ENCODE results near the gene MED14. TPM values are rescaled to one million over a fixed set of nuclear protein-coding genes. Genes with fewer than 3 reads are reported as not detected.

Gene MED14
- total and polyA plus RNA-seq, 2 donors (not counting 1 experiment from before 2014, with no cell fraction given): 26.4 to 63.5 TPM

DNA sequence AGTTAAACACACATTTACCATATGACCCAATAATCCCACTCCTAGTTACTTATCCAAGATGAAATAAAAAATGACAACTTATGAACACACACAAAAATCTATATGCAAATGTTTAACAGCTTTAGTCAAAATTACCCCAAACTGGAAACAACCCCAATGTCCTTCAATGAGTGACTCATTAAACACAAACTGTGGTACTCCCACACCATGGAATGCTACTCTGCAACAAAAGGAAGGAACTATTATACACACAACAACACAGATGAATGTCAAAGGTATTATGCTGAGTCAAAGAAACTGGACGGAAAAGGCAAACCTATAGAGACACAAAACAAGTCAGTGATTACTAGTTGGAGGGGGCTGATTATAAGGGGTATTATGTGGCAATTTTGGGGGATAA lies 40.5 kb downstream of the MED14 start:
- Histone ChIP-seq H3K27ac (ENCODE audit: low read length in 2 of 2) (no peak overlapping the region), H3K4me2 (replicated peaks; ENCODE audit: low read depth, low read length, poor library complexity, severe bottlenecking) (no peak overlapping the region), H3K9ac (ENCODE audit: low read length) (no peak overlapping the region), H3K36me3 (replicated peaks in 1 of 2; ENCODE audit: control extremely low read depth in 1 of 2, control insufficient read depth in 1 of 2, extremely low read depth in 1 of 2, insufficient read depth in 2 of 2, low read length in 1 of 2) (peaks cover 5 to 41% of the 10 kb centered on the region in 2 experiments), H3K79me2 (ENCODE audit: control insufficient read depth, insufficient read depth, low read length) (no peaks in the 10 kb centered on the region), H2AFZ (ENCODE audit: insufficient read depth, low read depth, low read length, poor library complexity, severe bottlenecking) (no peak overlapping the region), H3K4me3 (ENCODE audit: control extremely low read depth in 1 of 5, extremely low read depth in 1 of 5, insufficient read depth in 1 of 5, low read depth in 2 of 5, low read length in 4 of 5) (no peak overlapping the region), H4K20me1 (ENCODE audit: control insufficient read depth, insufficient read depth, low read length, poor library complexity, severe bottlenecking) (no peaks in the 10 kb centered on the region), H3K4me1 (ENCODE audit: control insufficient read depth in 2 of 2, insufficient read depth in 2 of 2, low read length in 2 of 2) (no peaks in the 10 kb centered on the region), H3K27me3 (replicated peaks in 1 of 4; ENCODE audit: control extremely low read depth in 1 of 4, control insufficient read depth in 3 of 4, insufficient read depth in 4 of 4, low read length in 3 of 4) (no peaks in the 10 kb centered on the region), H3K9me3 (ENCODE audit: control extremely low read depth in 1 of 3, control insufficient read depth in 2 of 3, insufficient read depth in 1 of 3, low read length in 2 of 3) (no peaks in the 10 kb centered on the region)
- POLR2A ChIA-PET: no interaction called here
- H3K4me1 Mint-ChIP-seq: no peaks in the 10 kb centered on the region
- no peak overlapping the region for H3K4me3 Mint-ChIP-seq
- no peaks in the 10 kb centered on the region for H3K9me3 Mint-ChIP-seq (ENCODE audit: insufficient read depth)
- DNase-seq (no peak), ATAC-seq (ENCODE audit: low read depth) (no peak)
- no peaks in the 10 kb centered on the region for H3K27me3 Mint-ChIP-seq
- no peak overlapping the region for H3K27ac Mint-ChIP-seq
- WGBS (ENCODE audit: insufficient coverage): no CpG with 5 or more reads among the region's 1 CpG
- intact Hi-C loops (cut with micrococcal nuclease): no loop called here
- TF ChIP-seq, protein P1, sequence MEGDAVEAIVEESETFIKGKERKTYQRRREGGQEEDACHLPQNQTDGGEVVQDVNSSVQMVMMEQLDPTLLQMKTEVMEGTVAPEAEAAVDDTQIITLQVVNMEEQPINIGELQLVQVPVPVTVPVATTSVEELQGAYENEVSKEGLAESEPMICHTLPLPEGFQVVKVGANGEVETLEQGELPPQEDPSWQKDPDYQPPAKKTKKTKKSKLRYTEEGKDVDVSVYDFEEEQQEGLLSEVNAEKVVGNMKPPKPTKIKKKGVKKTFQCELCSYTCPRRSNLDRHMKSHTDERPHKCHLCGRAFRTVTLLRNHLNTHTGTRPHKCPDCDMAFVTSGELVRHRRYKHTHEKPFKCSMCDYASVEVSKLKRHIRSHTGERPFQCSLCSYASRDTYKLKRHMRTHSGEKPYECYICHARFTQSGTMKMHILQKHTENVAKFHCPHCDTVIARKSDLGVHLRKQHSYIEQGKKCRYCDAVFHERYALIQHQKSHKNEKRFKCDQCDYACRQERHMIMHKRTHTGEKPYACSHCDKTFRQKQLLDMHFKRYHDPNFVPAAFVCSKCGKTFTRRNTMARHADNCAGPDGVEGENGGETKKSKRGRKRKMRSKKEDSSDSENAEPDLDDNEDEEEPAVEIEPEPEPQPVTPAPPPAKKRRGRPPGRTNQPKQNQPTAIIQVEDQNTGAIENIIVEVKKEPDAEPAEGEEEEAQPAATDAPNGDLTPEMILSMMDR (IDR thresholded peaks at IDR 0.05): no peak
- TF ChIP-seq EZH2 (IDR thresholded peaks at IDR 0.05; ENCODE audit: borderline replicate concordance, insufficient read depth, low read depth, low read length, poor library complexity, severe bottlenecking): no peak
- CTCF ChIA-PET: no interaction called here

DNA sequence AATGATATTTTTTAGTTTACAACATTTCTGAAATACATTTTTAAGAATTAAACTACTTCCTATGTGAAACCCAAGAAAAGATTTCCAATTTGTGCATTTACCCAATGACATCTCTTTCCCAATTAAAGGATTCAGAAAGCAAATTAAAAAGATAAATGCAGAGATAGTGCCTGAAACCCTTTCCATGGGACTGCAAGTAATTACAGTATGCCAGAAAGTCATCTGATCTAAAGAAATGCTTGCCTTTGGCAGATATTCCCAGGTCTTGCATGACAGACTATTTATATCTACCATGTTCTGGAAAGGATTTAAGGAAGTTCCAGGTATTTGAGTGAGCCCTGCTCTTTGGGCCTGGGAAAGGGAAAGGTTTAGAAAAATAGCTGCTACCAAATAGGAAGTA lies 46.4 kb downstream of the MED14 start:
- peaks cover 21% of the 10 kb centered on the region for H3K4me1 Mint-ChIP-seq
- no peaks in the 10 kb centered on the region for H3K79me2 ChIP-seq (ENCODE audit: control insufficient read depth, insufficient read depth, low read length)
- H3K36me3 ChIP-seq (replicated peaks in 1 of 2; ENCODE audit: control extremely low read depth in 1 of 2, control insufficient read depth in 1 of 2, extremely low read depth in 1 of 2, insufficient read depth in 2 of 2, low read length in 1 of 2): peaks cover 9 to 34% of the 10 kb centered on the region in 2 experiments
- no peak overlapping the region for H3K9ac ChIP-seq (ENCODE audit: low read length)
- intact Hi-C loops (cut with micrococcal nuclease): loop anchor here (10.0 kb wide), 1 partner anchor 46 kb away; the partner anchor contains the start of gene MED14
- ChIA-PET POLR2A (no interaction called here), CTCF (no interaction called here)
- H3K4me3 Mint-ChIP-seq: no peak overlapping the region
- H3K9me3 Mint-ChIP-seq (ENCODE audit: insufficient read depth): no peaks in the 10 kb centered on the region
- H3K9me3 ChIP-seq (ENCODE audit: control extremely low read depth in 1 of 3, control insufficient read depth in 2 of 3, insufficient read depth in 1 of 3, low read length in 2 of 3): no peaks in the 10 kb centered on the region
- no peak overlapping the region for H3K27ac ChIP-seq (ENCODE audit: low read length in 2 of 2)
- H3K4me1 ChIP-seq (ENCODE audit: control insufficient read depth in 2 of 2, insufficient read depth in 2 of 2, low read length in 2 of 2): peaks cover 15 to 16% of the 10 kb centered on the region in 2 donors
- ATAC-seq (ENCODE audit: low read depth) (no peak), DNase-seq (no peak)
- H3K4me2 ChIP-seq (replicated peaks; ENCODE audit: low read depth, low read length, poor library complexity, severe bottlenecking): no peak overlapping the region
- H3K27me3 Mint-ChIP-seq: no peaks in the 10 kb centered on the region
- no peak overlapping the region for H3K4me3 ChIP-seq (ENCODE audit: control extremely low read depth in 1 of 5, extremely low read depth in 1 of 5, insufficient read depth in 1 of 5, low read depth in 2 of 5, low read length in 4 of 5)
- H3K27ac Mint-ChIP-seq: no peak overlapping the region
- TF ChIP-seq, protein P1 (IDR thresholded peaks at IDR 0.05): no peak
- no peak for TF ChIP-seq EZH2 (IDR thresholded peaks at IDR 0.05; ENCODE audit: borderline replicate concordance, insufficient read depth, low read depth, low read length, poor library complexity, severe bottlenecking)
- no peaks in the 10 kb centered on the region for H3K27me3 ChIP-seq (replicated peaks in 1 of 4; ENCODE audit: control extremely low read depth in 1 of 4, control insufficient read depth in 3 of 4, insufficient read depth in 4 of 4, low read length in 3 of 4)
- H2AFZ ChIP-seq (ENCODE audit: insufficient read depth, low read depth, low read length, poor library complexity, severe bottlenecking): no peak overlapping the region
- H4K20me1 ChIP-seq (ENCODE audit: control insufficient read depth, insufficient read depth, low read length, poor library complexity, severe bottlenecking): no peaks in the 10 kb centered on the region

Measured in B cell (primary cell).